ENCODE results near the gene PCDHGA7. TPM values are rescaled to one million over a fixed set of nuclear protein-coding genes. Genes with fewer than 3 reads are reported as not detected.
"Not testable (repeated sequence)": the region's sequence is repeated elsewhere in the genome, so short reads cannot be mapped to it uniquely, and the experiment has no call there.

The PCDHGA7 gene
- total and polyA plus RNA-seq, 2 donors (not counting 1 experiment from before 2014, with no cell fraction given), result 0.49 to 1.8 TPM

- H3K79me2 ChIP-seq (ENCODE audit: control insufficient read depth, insufficient read depth, low read length), result no peaks in the 10 kb centered on the region
- H3K4me3 ChIP-seq (ENCODE audit: control extremely low read depth in 1 of 5, extremely low read depth in 1 of 5, insufficient read depth in 1 of 5, low read depth in 2 of 5, low read length in 4 of 5), result peak overlapping the region in 4 of 5 experiments; percentile 30 to 35 (median 32)
- DNase-seq (peak; percentile 56), ATAC-seq (ENCODE audit: low read depth) (peak; percentile 31)
- H3K4me1 Mint-ChIP-seq, result peaks cover 7% of the 10 kb centered on the region
- TF ChIP-seq CTCF (IDR thresholded peaks at IDR 0.05) (no peak), EZH2 (IDR thresholded peaks at IDR 0.05; ENCODE audit: borderline replicate concordance, insufficient read depth, low read depth, low read length, poor library complexity, severe bottlenecking) (no peak)
- peaks cover 0 to 52% (median 26%) of the 10 kb centered on the region in 3 donors for H3K9me3 ChIP-seq (ENCODE audit: control extremely low read depth in 1 of 3, control insufficient read depth in 2 of 3, insufficient read depth in 1 of 3, low read length in 2 of 3)
- intact Hi-C loops (cut with micrococcal nuclease), result loop anchor here (2.0 kb wide), 1 partner anchor 188 kb away; the partner anchor contains the start of gene DIAPH1
- 24% methylated on average over 37 of the region's 37 CpGs for WGBS (ENCODE audit: insufficient coverage)
- H3K4me2 ChIP-seq (replicated peaks; ENCODE audit: low read depth, low read length, poor library complexity, severe bottlenecking), result peak overlapping the region; percentile 38
- no peaks in the 10 kb centered on the region for H4K20me1 ChIP-seq (ENCODE audit: control insufficient read depth, insufficient read depth, low read length, poor library complexity, severe bottlenecking)
- peak overlapping the region; percentile 29 for H3K27ac Mint-ChIP-seq
- peak overlapping the region; percentile 34 for H3K9ac ChIP-seq (ENCODE audit: low read length)
- CTCF ChIA-PET, result interaction anchor here (1.0 to 4.4 kb wide), 19 partner anchors 10 to 676 kb away, joined by 3 to 68 read pairs (median 10); partner anchors contain the start of genes PCDHGA10, PCDHGA11, PCDHGB6 and PCDHGB7
- H3K27ac ChIP-seq (ENCODE audit: low read length in 2 of 2), result no peak overlapping the region
- H3K9me3 Mint-ChIP-seq (ENCODE audit: insufficient read depth), result peaks cover 3% of the 10 kb centered on the region
- H3K27me3 Mint-ChIP-seq, result peaks cover 40% of the 10 kb centered on the region
- peaks cover 0 to 52% (median 24%) of the 10 kb centered on the region in 4 experiments for H3K27me3 ChIP-seq (replicated peaks in 1 of 4; ENCODE audit: control extremely low read depth in 1 of 4, control insufficient read depth in 3 of 4, insufficient read depth in 4 of 4, low read length in 3 of 4)
- no peaks in the 10 kb centered on the region for H3K36me3 ChIP-seq (replicated peaks in 1 of 2; ENCODE audit: control extremely low read depth in 1 of 2, control insufficient read depth in 1 of 2, extremely low read depth in 1 of 2, insufficient read depth in 2 of 2, low read length in 1 of 2)
- peak overlapping the region; percentile 86 for H3K4me3 Mint-ChIP-seq
- H2AFZ ChIP-seq (ENCODE audit: insufficient read depth, low read depth, low read length, poor library complexity, severe bottlenecking), result peak overlapping the region; percentile 49
- H3K4me1 ChIP-seq (ENCODE audit: control insufficient read depth in 2 of 2, insufficient read depth in 2 of 2, low read length in 2 of 2), result peaks cover 15 to 17% of the 10 kb centered on the region in 2 donors
- POLR2A ChIA-PET, result interaction anchor here (1.6 kb wide), 1 partner anchor 133 kb away, joined by 7 read pairs; no protein-coding TSS in a partner anchor
These were observed 48.7 kb downstream of the PCDHGA7 start for GRCh38 chr5:141431286-141431685.

- Histone ChIP-seq H3K27me3 (replicated peaks in 1 of 4; ENCODE audit: control extremely low read depth in 1 of 4, control insufficient read depth in 3 of 4, insufficient read depth in 4 of 4, low read length in 3 of 4) (peaks cover 0 to 43% (median 20%) of the 10 kb centered on the region in 4 experiments), H3K9me3 (ENCODE audit: control extremely low read depth in 1 of 3, control insufficient read depth in 2 of 3, insufficient read depth in 1 of 3, low read length in 2 of 3) (peaks cover 0 to 50% (median 26%) of the 10 kb centered on the region in 3 donors), H3K4me1 (ENCODE audit: control insufficient read depth in 2 of 2, insufficient read depth in 2 of 2, low read length in 2 of 2) (peaks cover 15 to 17% of the 10 kb centered on the region in 2 donors), H2AFZ (ENCODE audit: insufficient read depth, low read depth, low read length, poor library complexity, severe bottlenecking) (peak overlapping the region; percentile 49)
- H3K27ac ChIP-seq (ENCODE audit: low read length in 2 of 2); H3K79me2 ChIP-seq (ENCODE audit: control insufficient read depth, insufficient read depth, low read length); H3K4me3 ChIP-seq (ENCODE audit: control extremely low read depth in 1 of 5, extremely low read depth in 1 of 5, insufficient read depth in 1 of 5, low read depth in 2 of 5, low read length in 4 of 5); H3K27ac Mint-ChIP-seq; H4K20me1 ChIP-seq (ENCODE audit: control insufficient read depth, insufficient read depth, low read length, poor library complexity, severe bottlenecking); POLR2A ChIA-PET; H3K9ac ChIP-seq (ENCODE audit: low read length); intact Hi-C loops (cut with micrococcal nuclease); H3K4me2 ChIP-seq (replicated peaks; ENCODE audit: low read depth, low read length, poor library complexity, severe bottlenecking); H3K9me3 Mint-ChIP-seq (ENCODE audit: insufficient read depth); DNase-seq; H3K36me3 ChIP-seq (replicated peaks in 1 of 2; ENCODE audit: control extremely low read depth in 1 of 2, control insufficient read depth in 1 of 2, extremely low read depth in 1 of 2, insufficient read depth in 2 of 2, low read length in 1 of 2); H3K4me1 Mint-ChIP-seq; ATAC-seq (ENCODE audit: low read depth): not testable (repeated sequence)
- peaks cover 33% of the 10 kb centered on the region for H3K27me3 Mint-ChIP-seq
- CTCF ChIA-PET, result interaction anchor here (2.4 to 4.4 kb wide), 4 partner anchors 11 to 126 kb away, joined by 15 to 31 read pairs (median 20); partner anchors contain the start of genes PCDHGA10, PCDHGA11 and PCDHGB7
- peak overlapping the region; percentile 86 for H3K4me3 Mint-ChIP-seq
- WGBS (ENCODE audit: insufficient coverage), result 44% methylated on average over 27 of the region's 38 CpGs
These were observed 49.8 kb downstream of the PCDHGA7 start for GRCh38 chr5:141432308-141432707.

- H3K9me3 Mint-ChIP-seq (ENCODE audit: insufficient read depth); H3K4me1 Mint-ChIP-seq; ATAC-seq (ENCODE audit: low read depth); H3K27ac Mint-ChIP-seq; H2AFZ ChIP-seq (ENCODE audit: insufficient read depth, low read depth, low read length, poor library complexity, severe bottlenecking); H3K4me3 Mint-ChIP-seq; H3K79me2 ChIP-seq (ENCODE audit: control insufficient read depth, insufficient read depth, low read length); DNase-seq; H3K4me2 ChIP-seq (replicated peaks; ENCODE audit: low read depth, low read length, poor library complexity, severe bottlenecking); H3K4me3 ChIP-seq (ENCODE audit: control extremely low read depth in 1 of 5, extremely low read depth in 1 of 5, insufficient read depth in 1 of 5, low read depth in 2 of 5, low read length in 4 of 5); H3K27ac ChIP-seq (ENCODE audit: low read length in 2 of 2); H3K9ac ChIP-seq (ENCODE audit: low read length); intact Hi-C loops (cut with micrococcal nuclease); POLR2A ChIA-PET; H4K20me1 ChIP-seq (ENCODE audit: control insufficient read depth, insufficient read depth, low read length, poor library complexity, severe bottlenecking); H3K36me3 ChIP-seq (replicated peaks in 1 of 2; ENCODE audit: control extremely low read depth in 1 of 2, control insufficient read depth in 1 of 2, extremely low read depth in 1 of 2, insufficient read depth in 2 of 2, low read length in 1 of 2): not testable (repeated sequence)
- CTCF ChIA-PET, result interaction anchor here (3.1 kb wide), 1 partner anchor 20 kb away, joined by 15 read pairs; the partner anchor contains the start of gene PCDHGA10
- WGBS (ENCODE audit: insufficient coverage), result 40% methylated on average over 22 of the region's 29 CpGs
- Histone ChIP-seq H3K9me3 (ENCODE audit: control extremely low read depth in 1 of 3, control insufficient read depth in 2 of 3, insufficient read depth in 1 of 3, low read length in 2 of 3) (peaks cover 0 to 46% (median 26%) of the 10 kb centered on the region in 3 donors), H3K4me1 (ENCODE audit: control insufficient read depth in 2 of 2, insufficient read depth in 2 of 2, low read length in 2 of 2) (peaks cover 15 to 17% of the 10 kb centered on the region in 2 donors), H3K27me3 (replicated peaks in 1 of 4; ENCODE audit: control extremely low read depth in 1 of 4, control insufficient read depth in 3 of 4, insufficient read depth in 4 of 4, low read length in 3 of 4) (peaks cover 0 to 39% (median 20%) of the 10 kb centered on the region in 4 experiments)
- peaks cover 33% of the 10 kb centered on the region for H3K27me3 Mint-ChIP-seq
These were observed 50.2 kb downstream of the PCDHGA7 start for GRCh38 chr5:141432726-141433125.

All from B cell (primary cell).